ENCODE data around the gene PLXNA4. TPM values are rescaled to one million over a fixed set of nuclear protein-coding genes. Genes with fewer than 3 reads are reported as not detected.

PLXNA4 gene
- total and polyA plus RNA-seq, 4 donors, result 0.04 to 1.1 (median 0.41) TPM

- Histone ChIP-seq H3K4me3 (ENCODE audit: low read depth in 1 of 3, low read length in 3 of 3) (no peak overlapping the region), H3K9me3 (ENCODE audit: control insufficient read depth in 4 of 4, low read length in 3 of 4) (no peaks in the 10 kb centered on the region), H3K27ac (ENCODE audit: low read depth in 1 of 2, low read length in 2 of 2) (no peak overlapping the region), H3K4me1 (ENCODE audit: control insufficient read depth in 4 of 4, insufficient read depth in 4 of 4, low read length in 3 of 4) (no peaks in the 10 kb centered on the region), H3K36me3 (ENCODE audit: control insufficient read depth in 4 of 4, insufficient read depth in 3 of 4, low read depth in 1 of 4, low read length in 3 of 4) (no peaks in the 10 kb centered on the region), H3K27me3 (ENCODE audit: control insufficient read depth in 4 of 4, insufficient read depth in 4 of 4, low read length in 3 of 4) (no peaks in the 10 kb centered on the region), H3K9ac (ENCODE audit: low read depth in 1 of 2, low read length in 2 of 2) (no peak overlapping the region)
- WGBS, result 70% methylated on average over 4 of the region's 4 CpGs
- no peak for DNase-seq (ENCODE audit: low spot score)
- TF ChIP-seq FOXA2 (IDR thresholded peaks at IDR 0.05), result no peak
- no peak for TF ChIP-seq GABPA (IDR thresholded peaks at IDR 0.05 in 1 of 2, conservative IDR thresholded peaks at IDR 0.05 in 1 of 2)
- no peak for TF ChIP-seq NR2F2 (IDR thresholded peaks at IDR 0.05)
- TF ChIP-seq JUND (IDR thresholded peaks at IDR 0.05), result no peak
- TF ChIP-seq, protein P1, sequence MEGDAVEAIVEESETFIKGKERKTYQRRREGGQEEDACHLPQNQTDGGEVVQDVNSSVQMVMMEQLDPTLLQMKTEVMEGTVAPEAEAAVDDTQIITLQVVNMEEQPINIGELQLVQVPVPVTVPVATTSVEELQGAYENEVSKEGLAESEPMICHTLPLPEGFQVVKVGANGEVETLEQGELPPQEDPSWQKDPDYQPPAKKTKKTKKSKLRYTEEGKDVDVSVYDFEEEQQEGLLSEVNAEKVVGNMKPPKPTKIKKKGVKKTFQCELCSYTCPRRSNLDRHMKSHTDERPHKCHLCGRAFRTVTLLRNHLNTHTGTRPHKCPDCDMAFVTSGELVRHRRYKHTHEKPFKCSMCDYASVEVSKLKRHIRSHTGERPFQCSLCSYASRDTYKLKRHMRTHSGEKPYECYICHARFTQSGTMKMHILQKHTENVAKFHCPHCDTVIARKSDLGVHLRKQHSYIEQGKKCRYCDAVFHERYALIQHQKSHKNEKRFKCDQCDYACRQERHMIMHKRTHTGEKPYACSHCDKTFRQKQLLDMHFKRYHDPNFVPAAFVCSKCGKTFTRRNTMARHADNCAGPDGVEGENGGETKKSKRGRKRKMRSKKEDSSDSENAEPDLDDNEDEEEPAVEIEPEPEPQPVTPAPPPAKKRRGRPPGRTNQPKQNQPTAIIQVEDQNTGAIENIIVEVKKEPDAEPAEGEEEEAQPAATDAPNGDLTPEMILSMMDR (IDR thresholded peaks at IDR 0.05; ENCODE audit: low read depth, low read length, missing input control), result no peak
- TF ChIP-seq SP1 (IDR thresholded peaks at IDR 0.05), result no peak
- TF ChIP-seq HNF4A (conservative IDR thresholded peaks at IDR 0.05), result no peak
- TF ChIP-seq ZBTB33 (IDR thresholded peaks at IDR 0.05), result no peak
- TF ChIP-seq YY1 (IDR thresholded peaks at IDR 0.05), result no peak
- TF ChIP-seq RXRA (IDR thresholded peaks at IDR 0.05), result no peak
- TF ChIP-seq, protein P2, sequence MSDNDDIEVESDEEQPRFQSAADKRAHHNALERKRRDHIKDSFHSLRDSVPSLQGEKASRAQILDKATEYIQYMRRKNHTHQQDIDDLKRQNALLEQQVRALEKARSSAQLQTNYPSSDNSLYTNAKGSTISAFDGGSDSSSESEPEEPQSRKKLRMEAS (IDR thresholded peaks at IDR 0.05), result no peak
- TF ChIP-seq TAF1 (conservative IDR thresholded peaks at IDR 0.05), result no peak
- no peak for TF ChIP-seq HNF4G (IDR thresholded peaks at IDR 0.05)
- TF ChIP-seq, protein P3, sequence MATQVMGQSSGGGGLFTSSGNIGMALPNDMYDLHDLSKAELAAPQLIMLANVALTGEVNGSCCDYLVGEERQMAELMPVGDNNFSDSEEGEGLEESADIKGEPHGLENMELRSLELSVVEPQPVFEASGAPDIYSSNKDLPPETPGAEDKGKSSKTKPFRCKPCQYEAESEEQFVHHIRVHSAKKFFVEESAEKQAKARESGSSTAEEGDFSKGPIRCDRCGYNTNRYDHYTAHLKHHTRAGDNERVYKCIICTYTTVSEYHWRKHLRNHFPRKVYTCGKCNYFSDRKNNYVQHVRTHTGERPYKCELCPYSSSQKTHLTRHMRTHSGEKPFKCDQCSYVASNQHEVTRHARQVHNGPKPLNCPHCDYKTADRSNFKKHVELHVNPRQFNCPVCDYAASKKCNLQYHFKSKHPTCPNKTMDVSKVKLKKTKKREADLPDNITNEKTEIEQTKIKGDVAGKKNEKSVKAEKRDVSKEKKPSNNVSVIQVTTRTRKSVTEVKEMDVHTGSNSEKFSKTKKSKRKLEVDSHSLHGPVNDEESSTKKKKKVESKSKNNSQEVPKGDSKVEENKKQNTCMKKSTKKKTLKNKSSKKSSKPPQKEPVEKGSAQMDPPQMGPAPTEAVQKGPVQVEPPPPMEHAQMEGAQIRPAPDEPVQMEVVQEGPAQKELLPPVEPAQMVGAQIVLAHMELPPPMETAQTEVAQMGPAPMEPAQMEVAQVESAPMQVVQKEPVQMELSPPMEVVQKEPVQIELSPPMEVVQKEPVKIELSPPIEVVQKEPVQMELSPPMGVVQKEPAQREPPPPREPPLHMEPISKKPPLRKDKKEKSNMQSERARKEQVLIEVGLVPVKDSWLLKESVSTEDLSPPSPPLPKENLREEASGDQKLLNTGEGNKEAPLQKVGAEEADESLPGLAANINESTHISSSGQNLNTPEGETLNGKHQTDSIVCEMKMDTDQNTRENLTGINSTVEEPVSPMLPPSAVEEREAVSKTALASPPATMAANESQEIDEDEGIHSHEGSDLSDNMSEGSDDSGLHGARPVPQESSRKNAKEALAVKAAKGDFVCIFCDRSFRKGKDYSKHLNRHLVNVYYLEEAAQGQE (IDR thresholded peaks at IDR 0.05), result no peak
- TF ChIP-seq FOXA1 (IDR thresholded peaks at IDR 0.05), result no peak
- no peak for TF ChIP-seq EGR1 (IDR thresholded peaks at IDR 0.05; ENCODE audit: low read depth in 2 of 2)
- no peak for TF ChIP-seq RAD21 (IDR thresholded peaks at IDR 0.05)
- TF ChIP-seq ATF3 (IDR thresholded peaks at IDR 0.05), result no peak
Measured at GRCh38 chr7:132090444-132090843, 485.8 kb downstream of the PLXNA4 start.
